GM15510 (cell line): ENCODE measurements around the gene ARHGAP10.

ENCODE experiments used
- POLR2A ChIP-seq: IDR thresholded peaks from 3 replicates; pipeline ENCODE4 v1.6.1; 2011; ENCODE audit warnings: borderline replicate concordance; ENCODE audit not compliant: insufficient read length; ENCODE audit errors: extremely low read depth

Gene ARHGAP10

GRCh38 chr4:148091896-148092295 lies 360.0 kb downstream of the ARHGAP10 start:
- TF ChIP-seq POLR2A = no peak

- no peak for TF ChIP-seq POLR2A
These were observed 360.6 kb downstream of the ARHGAP10 start for GRCh38 chr4:148092316-148093014.

- no peak for TF ChIP-seq POLR2A
These were observed 361.2 kb downstream of the ARHGAP10 start for GRCh38 chr4:148093065-148093464.

- no peak for TF ChIP-seq POLR2A
These were observed 362.3 kb downstream of the ARHGAP10 start for GRCh38 chr4:148094149-148094548.

- TF ChIP-seq POLR2A = no peak
These were observed 363.5 kb downstream of the ARHGAP10 start for GRCh38 chr4:148095346-148095923.

- no peak for TF ChIP-seq POLR2A
These were observed 365.9 kb downstream of the ARHGAP10 start for GRCh38 chr4:148097801-148098200.

GRCh38 chr4:148101235-148101634 lies 369.3 kb downstream of the ARHGAP10 start:
- no peak for TF ChIP-seq POLR2A

- TF ChIP-seq POLR2A = no peak
These were observed 369.9 kb downstream of the ARHGAP10 start for GRCh38 chr4:148101790-148102189.

GRCh38 chr4:148103597-148104355 lies 371.9 kb downstream of the ARHGAP10 start:
- TF ChIP-seq POLR2A = no peak

GRCh38 chr4:148108766-148109165 lies 376.9 kb downstream of the ARHGAP10 start:
- no peak for TF ChIP-seq POLR2A

- no peak for TF ChIP-seq POLR2A
These were observed 377.3 kb downstream of the ARHGAP10 start for GRCh38 chr4:148109216-148109615.

- no peak for TF ChIP-seq POLR2A
These were observed 378.3 kb downstream of the ARHGAP10 start for GRCh38 chr4:148110169-148110568.

GRCh38 chr4:148112231-148112982 lies 380.5 kb downstream of the ARHGAP10 start:
- no peak for TF ChIP-seq POLR2A

- TF ChIP-seq POLR2A = no peak
These were observed 382.5 kb downstream of the ARHGAP10 start for GRCh38 chr4:148114436-148114835.

- TF ChIP-seq POLR2A = no peak
These were observed 384.4 kb downstream of the ARHGAP10 start for GRCh38 chr4:148116264-148116663.
